Liver (tissue), 3 donors: ENCODE results near the gene MOCS2.

Source experiments
- CTCF ChIP-seq: fragments of 150-350 bp; IDR thresholded peaks from 2 replicates; pipeline ENCODE4 v1.5.1; 2017; ENCODE audit warnings: improper control_type of control experiment, low read depth, low read length; ENCODE audit not compliant: missing input control
- EGR1 ChIP-seq, 2 donors: IDR thresholded peaks; 2 replicates each; pipeline ENCODE4 v1.6.1; 2016 to 2018; ENCODE audit warnings: antibody characterized with exemption in 2 of 2, low read depth in 2 of 2
- RAD21 ChIP-seq, 2 donors: IDR thresholded peaks; 2 replicates each; pipeline ENCODE4 v1.6.1; 2016; ENCODE audit warnings: antibody characterized with exemption in 2 of 2, mild to moderate bottlenecking in 2 of 2
- YY1 ChIP-seq: IDR thresholded peaks from 2 replicates; pipeline ENCODE4 v1.6.1; 2016; ENCODE audit warnings: antibody characterized with exemption, mild to moderate bottlenecking
- TF ChIP-seq, protein P1 (sequence below): IDR thresholded peaks from 2 replicates; pipeline ENCODE4 v1.6.1; 2016; ENCODE audit warnings: antibody characterized with exemption
- TF ChIP-seq, protein P2 (sequence below): IDR thresholded peaks from 2 replicates; pipeline ENCODE4 v1.6.1; 2016; ENCODE audit warnings: antibody characterized with exemption
- donor health status: healthy.
- donor health status: healthy.

GRCh38 chr5:53109056-53109442 lies 508 bp downstream of the MOCS2 start:
- TF ChIP-seq CTCF = no peak
- TF ChIP-seq, protein P1, sequence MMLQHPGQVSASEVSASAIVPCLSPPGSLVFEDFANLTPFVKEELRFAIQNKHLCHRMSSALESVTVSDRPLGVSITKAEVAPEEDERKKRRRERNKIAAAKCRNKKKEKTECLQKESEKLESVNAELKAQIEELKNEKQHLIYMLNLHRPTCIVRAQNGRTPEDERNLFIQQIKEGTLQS = no peak
- TF ChIP-seq RAD21 (IDR thresholded peaks at IDR 0.05) = no peak
- TF ChIP-seq YY1 = peak; percentile 51
- no peak for TF ChIP-seq EGR1 (IDR thresholded peaks at IDR 0.05; ENCODE audit: low read depth in 2 of 2)
- TF ChIP-seq, protein P2, sequence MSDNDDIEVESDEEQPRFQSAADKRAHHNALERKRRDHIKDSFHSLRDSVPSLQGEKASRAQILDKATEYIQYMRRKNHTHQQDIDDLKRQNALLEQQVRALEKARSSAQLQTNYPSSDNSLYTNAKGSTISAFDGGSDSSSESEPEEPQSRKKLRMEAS = peak; percentile 43
